GM12892 (cell line): ENCODE data around the gene ZNF771.

Experiments
- DNase-seq: peaks from one replicate; pipeline ENCODE4 v3.0.0; 2011; ENCODE audit not compliant: insufficient read length
- FAIRE-seq: peaks from 2 replicates; lab custom pipeline; 2011; peaks lifted over from hg19 to GRCh38; lab: Jason Lieb, UNC
- POLR2A ChIP-seq: IDR thresholded peaks from 2 replicates; pipeline ENCODE4 v1.6.1; 2011; ENCODE audit warnings: low read depth, low read length, control low read depth
- POLR2AphosphoS5 ChIP-seq: IDR thresholded peaks from 2 replicates; pipeline ENCODE4 v1.6.1; 2011; ENCODE audit warnings: low read depth, low read length, control low read depth
- TAF1 ChIP-seq: IDR thresholded peaks from 2 replicates; pipeline ENCODE4 v1.6.1; 2011; ENCODE audit warnings: low read depth, mild to moderate bottlenecking, control low read depth, low read length, borderline replicate concordance

The ZNF771 gene

DNA sequence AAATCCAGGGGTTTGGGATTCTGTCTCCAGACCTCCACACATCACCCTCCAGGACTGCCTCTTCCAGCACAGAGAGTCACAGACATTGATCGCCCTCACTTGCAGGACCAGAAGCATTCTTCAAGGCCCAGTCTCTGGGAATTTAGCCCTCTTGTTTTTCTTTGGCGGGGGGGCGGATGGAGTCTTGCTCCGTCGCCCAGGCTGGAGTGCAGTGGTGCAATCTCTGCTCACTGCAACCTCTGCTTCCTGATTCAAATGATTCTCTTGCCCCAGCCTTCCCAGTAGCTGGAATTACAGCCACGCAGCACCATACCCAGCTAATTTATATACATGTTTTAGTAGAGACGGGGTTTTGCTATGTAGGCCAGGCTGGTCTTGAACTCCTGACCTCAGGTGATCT, 56.7 kb downstream of the ZNF771 start:
- DNase-seq, result no peak
- no peak for FAIRE-seq
- TF ChIP-seq POLR2AphosphoS5 (no peak), POLR2A (no peak), TAF1 (no peak)
